HepG2 (cell line): ENCODE data around the gene LRP2.

Source experiments
- ADNP ChIP-seq: sonication (generic); formaldehyde crosslinking; IDR thresholded peaks from 2 replicates; pipeline ENCODE4 v1.4.0; 2020; ENCODE audit warnings: missing genetic modification reagents
- CBX1 ChIP-seq: IDR thresholded peaks from one replicate; pipeline ENCODE4 v1.6.1; 2016; ENCODE audit warnings: antibody characterized with exemption, low read depth
- CHD2 ChIP-seq: IDR thresholded peaks from 2 replicates; pipeline ENCODE4 v1.6.1; 2011; ENCODE audit warnings: low read depth, low read length, improper control_type of control experiment
- DR1 ChIP-seq: sonication (generic); formaldehyde crosslinking; IDR thresholded peaks from 2 replicates; pipeline ENCODE4 v1.8.0; 2021; ENCODE audit warnings: mild to moderate bottlenecking, missing genetic modification reagents, inconsistent platforms
- POLR2AphosphoS2 ChIP-seq: IDR thresholded peaks from 2 replicates; pipeline ENCODE4 v1.6.1; 2011; ENCODE audit warnings: low read depth, low read length, improper control_type of control experiment
- ZBTB42 ChIP-seq: sonication (generic); formaldehyde crosslinking; IDR thresholded peaks from 2 replicates; pipeline ENCODE4 v1.5.0; 2020; ENCODE audit warnings: mild to moderate bottlenecking, missing genetic modification reagents
- ZNF24 ChIP-seq: fragments of 450-650 bp; IDR thresholded peaks from 2 replicates; pipeline ENCODE4 v1.6.1; 2017; ENCODE audit warnings: antibody characterized with exemption, mild to moderate bottlenecking
- TF ChIP-seq, protein P1 (sequence below): sonication (generic); formaldehyde crosslinking; IDR thresholded peaks from 2 replicates; pipeline ENCODE4 v1.4.0; 2020; ENCODE audit warnings: low read depth, mild to moderate bottlenecking, missing genetic modification reagents
- TF ChIP-seq, protein P2 (sequence below): sonication (generic); formaldehyde crosslinking; IDR thresholded peaks from 2 replicates; pipeline ENCODE4 v1.4.0; 2020; ENCODE audit warnings: missing genetic modification reagents

DNA sequence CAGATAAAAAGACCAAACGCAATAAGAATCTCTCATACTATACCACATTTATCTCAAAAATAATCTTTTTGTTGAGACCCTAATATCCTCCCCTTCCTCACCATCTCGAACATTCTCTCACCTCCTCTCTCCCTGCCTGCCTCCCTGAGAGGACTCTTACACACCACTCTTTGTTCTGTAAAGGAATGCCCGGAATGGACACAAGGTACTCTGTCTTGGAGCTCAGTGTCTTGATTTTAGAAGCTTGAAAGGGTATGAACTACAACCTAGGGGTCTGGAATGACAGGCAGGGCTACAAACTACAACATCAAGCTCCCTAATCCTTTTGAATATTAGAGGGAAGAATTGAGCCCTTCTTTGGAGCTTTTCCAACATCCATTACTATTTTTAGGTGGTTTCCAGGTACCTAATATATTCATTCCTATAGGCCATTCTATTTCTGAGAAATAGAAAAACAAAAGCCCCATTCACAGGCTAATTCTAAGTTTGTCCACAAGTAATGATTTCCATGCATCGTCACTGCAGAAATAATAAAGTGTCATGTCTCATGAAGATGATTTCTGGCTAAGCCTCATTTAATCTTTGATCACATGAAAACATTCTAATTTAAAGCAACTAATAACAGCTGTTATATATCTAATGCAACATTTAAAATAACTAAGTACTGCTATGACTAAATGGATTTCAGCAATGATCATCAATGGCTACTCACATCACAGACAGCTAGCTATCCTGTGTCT lies 60.6 kb downstream of the LRP2 start:
- TF ChIP-seq, protein P1, sequence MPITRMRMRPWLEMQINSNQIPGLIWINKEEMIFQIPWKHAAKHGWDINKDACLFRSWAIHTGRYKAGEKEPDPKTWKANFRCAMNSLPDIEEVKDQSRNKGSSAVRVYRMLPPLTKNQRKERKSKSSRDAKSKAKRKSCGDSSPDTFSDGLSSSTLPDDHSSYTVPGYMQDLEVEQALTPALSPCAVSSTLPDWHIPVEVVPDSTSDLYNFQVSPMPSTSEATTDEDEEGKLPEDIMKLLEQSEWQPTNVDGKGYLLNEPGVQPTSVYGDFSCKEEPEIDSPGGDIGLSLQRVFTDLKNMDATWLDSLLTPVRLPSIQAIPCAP (CRISPR knock-in tag) = no peak
- TF ChIP-seq DR1 (CRISPR knock-in tag) (no peak), ZNF24 (no peak), POLR2AphosphoS2 (no peak), CBX1 (no peak), ZBTB42 (CRISPR knock-in tag) (no peak), ADNP (CRISPR knock-in tag) (no peak), CHD2 (no peak)
- TF ChIP-seq, protein P2, sequence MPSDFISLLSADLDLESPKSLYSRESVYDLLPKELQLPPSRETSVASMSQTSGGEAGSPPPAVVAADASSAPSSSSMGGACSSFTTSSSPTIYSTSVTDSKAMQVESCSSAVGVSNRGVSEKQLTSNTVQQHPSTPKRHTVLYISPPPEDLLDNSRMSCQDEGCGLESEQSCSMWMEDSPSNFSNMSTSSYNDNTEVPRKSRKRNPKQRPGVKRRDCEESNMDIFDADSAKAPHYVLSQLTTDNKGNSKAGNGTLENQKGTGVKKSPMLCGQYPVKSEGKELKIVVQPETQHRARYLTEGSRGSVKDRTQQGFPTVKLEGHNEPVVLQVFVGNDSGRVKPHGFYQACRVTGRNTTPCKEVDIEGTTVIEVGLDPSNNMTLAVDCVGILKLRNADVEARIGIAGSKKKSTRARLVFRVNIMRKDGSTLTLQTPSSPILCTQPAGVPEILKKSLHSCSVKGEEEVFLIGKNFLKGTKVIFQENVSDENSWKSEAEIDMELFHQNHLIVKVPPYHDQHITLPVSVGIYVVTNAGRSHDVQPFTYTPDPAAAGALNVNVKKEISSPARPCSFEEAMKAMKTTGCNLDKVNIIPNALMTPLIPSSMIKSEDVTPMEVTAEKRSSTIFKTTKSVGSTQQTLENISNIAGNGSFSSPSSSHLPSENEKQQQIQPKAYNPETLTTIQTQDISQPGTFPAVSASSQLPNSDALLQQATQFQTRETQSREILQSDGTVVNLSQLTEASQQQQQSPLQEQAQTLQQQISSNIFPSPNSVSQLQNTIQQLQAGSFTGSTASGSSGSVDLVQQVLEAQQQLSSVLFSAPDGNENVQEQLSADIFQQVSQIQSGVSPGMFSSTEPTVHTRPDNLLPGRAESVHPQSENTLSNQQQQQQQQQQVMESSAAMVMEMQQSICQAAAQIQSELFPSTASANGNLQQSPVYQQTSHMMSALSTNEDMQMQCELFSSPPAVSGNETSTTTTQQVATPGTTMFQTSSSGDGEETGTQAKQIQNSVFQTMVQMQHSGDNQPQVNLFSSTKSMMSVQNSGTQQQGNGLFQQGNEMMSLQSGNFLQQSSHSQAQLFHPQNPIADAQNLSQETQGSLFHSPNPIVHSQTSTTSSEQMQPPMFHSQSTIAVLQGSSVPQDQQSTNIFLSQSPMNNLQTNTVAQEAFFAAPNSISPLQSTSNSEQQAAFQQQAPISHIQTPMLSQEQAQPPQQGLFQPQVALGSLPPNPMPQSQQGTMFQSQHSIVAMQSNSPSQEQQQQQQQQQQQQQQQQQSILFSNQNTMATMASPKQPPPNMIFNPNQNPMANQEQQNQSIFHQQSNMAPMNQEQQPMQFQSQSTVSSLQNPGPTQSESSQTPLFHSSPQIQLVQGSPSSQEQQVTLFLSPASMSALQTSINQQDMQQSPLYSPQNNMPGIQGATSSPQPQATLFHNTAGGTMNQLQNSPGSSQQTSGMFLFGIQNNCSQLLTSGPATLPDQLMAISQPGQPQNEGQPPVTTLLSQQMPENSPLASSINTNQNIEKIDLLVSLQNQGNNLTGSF (CRISPR knock-in tag) = no peak
